ENCODE measurements around the gene PPIF. TPM values are rescaled to one million over a fixed set of nuclear protein-coding genes. Genes with fewer than 3 reads are reported as not detected.

PPIF gene
- total RNA-seq, 4 donors from 2014 or later: 40.2 to 141 (median 56.6) TPM

DNA sequence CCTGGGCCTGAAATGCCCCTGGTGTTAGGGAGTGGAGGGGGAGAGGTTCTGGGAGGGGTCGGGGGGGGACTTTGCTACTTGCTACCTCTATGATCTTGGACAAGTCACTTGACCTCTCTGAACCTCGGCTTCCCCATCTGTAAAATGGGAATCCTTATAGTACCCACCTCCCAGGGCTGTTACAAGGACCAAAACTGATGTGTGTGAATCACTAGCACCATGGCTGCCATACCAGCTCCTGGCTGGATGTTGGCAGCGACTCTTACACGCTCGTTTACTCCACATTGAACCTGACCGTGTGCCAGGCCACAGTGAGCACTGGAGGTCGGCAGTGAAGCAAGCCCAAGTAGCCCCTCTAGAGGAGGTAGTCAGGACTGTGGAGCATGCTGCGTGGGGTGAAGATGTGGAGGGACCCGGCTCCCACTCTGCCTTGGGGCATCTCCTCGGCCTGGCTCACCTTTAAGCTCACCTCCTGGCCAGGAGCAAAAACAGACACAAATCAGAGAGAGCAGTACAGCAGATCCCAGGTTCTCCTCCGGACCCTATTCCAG is 28.9 kb downstream of the PPIF start:
- DNase-seq: no peak
- intact Hi-C loops (cut with DNase I): no loop called here
- H3K27me3 ChIP-seq: no peaks in the 10 kb centered on the region
- H3K9me3 ChIP-seq: no peaks in the 10 kb centered on the region
- H3K27ac ChIP-seq: no peak overlapping the region
- no peaks in the 10 kb centered on the region for H3K36me3 ChIP-seq
- no peak overlapping the region for H3K4me3 ChIP-seq
- 83 to 87% methylated on average over 5 to 7 of the region's 11 CpGs for WGBS, 2 donors
- peaks cover 3 to 37% (median 28%) of the 10 kb centered on the region in 3 donors for H3K4me1 ChIP-seq
- TF ChIP-seq, protein P1, sequence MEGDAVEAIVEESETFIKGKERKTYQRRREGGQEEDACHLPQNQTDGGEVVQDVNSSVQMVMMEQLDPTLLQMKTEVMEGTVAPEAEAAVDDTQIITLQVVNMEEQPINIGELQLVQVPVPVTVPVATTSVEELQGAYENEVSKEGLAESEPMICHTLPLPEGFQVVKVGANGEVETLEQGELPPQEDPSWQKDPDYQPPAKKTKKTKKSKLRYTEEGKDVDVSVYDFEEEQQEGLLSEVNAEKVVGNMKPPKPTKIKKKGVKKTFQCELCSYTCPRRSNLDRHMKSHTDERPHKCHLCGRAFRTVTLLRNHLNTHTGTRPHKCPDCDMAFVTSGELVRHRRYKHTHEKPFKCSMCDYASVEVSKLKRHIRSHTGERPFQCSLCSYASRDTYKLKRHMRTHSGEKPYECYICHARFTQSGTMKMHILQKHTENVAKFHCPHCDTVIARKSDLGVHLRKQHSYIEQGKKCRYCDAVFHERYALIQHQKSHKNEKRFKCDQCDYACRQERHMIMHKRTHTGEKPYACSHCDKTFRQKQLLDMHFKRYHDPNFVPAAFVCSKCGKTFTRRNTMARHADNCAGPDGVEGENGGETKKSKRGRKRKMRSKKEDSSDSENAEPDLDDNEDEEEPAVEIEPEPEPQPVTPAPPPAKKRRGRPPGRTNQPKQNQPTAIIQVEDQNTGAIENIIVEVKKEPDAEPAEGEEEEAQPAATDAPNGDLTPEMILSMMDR (IDR thresholded peaks at IDR 0.05): no peak
- no peak for TF ChIP-seq POLR2A (IDR thresholded peaks at IDR 0.05)

DNA sequence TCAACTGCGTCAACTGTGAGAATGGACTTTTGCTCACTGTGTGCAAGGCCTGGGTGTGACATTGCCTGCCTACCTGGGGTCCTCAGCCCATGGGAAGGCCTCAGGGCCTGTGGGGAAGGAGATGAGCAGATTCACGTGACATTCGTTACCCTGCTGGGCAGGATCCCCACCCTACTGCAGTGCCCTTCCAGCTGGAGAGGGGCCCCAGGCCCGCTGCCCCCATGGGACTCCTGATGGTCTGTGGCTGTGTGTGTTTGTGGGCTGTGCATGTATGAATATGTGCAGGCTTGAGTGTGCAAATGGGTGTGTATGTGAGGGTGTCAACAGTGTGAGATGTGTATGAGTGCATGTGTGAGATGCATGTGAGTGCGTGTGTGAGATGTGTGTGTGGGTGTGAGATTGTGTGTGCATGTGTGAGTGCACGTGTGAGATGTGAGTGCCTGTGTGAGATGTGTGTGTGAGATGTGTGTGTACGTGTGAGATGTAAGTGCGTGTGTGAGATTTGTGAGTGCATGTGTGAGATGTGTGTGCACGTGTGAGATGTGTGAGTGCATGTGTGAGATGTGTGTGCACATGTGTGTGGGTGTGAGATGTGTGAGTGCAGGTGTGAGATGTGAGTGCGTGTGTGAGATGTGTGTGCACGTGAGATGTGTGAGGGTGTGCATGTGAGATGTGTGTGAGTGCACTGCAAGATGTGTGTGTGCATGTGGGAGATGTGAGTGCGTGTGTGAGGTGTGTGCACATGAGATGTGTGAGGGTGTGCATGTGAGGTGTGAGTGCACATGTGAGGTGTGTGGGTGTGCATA is 29.7 kb downstream of the PPIF start:
- H3K9me3 ChIP-seq: no peaks in the 10 kb centered on the region
- WGBS, 2 donors: 85 to 92% methylated on average over 9 to 11 of the region's 12 CpGs
- no peak overlapping the region for H3K4me3 ChIP-seq
- H3K36me3 ChIP-seq: no peaks in the 10 kb centered on the region
- no peak for TF ChIP-seq POLR2A (IDR thresholded peaks at IDR 0.05)
- TF ChIP-seq, protein P1 (IDR thresholded peaks at IDR 0.05): no peak
- H3K4me1 ChIP-seq: peaks cover 6 to 45% (median 36%) of the 10 kb centered on the region in 3 donors
- no peak overlapping the region for H3K27ac ChIP-seq
- H3K27me3 ChIP-seq: no peaks in the 10 kb centered on the region
- no peak for DNase-seq
- intact Hi-C loops (cut with DNase I): no loop called here

DNA sequence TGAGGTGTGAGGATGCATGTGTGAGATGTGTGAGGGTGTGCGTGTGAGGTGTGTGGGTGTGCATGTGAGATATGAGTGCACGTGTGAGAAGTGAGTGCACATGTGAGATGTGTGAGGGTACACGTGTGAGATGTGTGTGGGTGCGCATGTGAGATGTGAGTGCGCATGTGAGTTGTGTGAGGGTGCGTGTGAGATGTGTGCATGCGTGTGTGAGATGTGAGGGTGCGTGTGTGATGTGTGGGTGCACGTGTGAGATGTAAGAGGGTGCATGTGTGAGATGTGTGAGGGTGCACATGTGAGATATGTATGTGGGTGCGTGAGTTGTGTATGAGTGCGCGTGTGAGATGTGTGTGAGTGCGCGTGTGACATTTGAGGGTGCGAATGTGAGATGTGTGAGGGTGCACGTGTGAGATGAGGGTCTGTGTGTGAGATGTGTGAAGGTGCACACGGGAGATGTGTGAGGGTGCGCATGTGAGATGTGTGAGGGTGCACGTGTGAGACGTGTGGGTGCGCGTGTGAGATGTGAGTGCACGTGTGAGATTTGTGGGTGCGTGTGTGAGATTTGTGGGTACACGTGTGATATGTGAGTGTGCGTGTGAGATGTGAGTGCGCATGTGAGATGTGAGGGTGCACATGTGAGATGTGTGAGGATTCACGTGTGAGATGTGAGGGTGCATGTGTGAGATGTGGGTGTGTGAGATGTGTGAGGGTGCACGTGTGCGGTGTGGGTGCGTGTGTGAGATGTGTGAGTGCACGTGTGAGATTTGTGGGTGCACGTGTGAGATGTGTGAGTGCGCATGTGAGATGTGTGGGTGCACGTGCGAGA is 30.5 kb downstream of the PPIF start:
- Histone ChIP-seq H3K27me3 (no peaks in the 10 kb centered on the region), H3K36me3 (no peaks in the 10 kb centered on the region), H3K27ac (no peak overlapping the region), H3K4me3 (no peak overlapping the region), H3K4me1 (peaks cover 6 to 53% (median 40%) of the 10 kb centered on the region in 3 donors), H3K9me3 (no peaks in the 10 kb centered on the region)
- intact Hi-C loops (cut with DNase I): no loop called here
- 87 to 91% methylated on average over 36 of the region's 36 CpGs for WGBS, 2 donors
- TF ChIP-seq, protein P1 (IDR thresholded peaks at IDR 0.05): no peak
- TF ChIP-seq POLR2A (IDR thresholded peaks at IDR 0.05): no peak
- DNase-seq: no peak

DNA sequence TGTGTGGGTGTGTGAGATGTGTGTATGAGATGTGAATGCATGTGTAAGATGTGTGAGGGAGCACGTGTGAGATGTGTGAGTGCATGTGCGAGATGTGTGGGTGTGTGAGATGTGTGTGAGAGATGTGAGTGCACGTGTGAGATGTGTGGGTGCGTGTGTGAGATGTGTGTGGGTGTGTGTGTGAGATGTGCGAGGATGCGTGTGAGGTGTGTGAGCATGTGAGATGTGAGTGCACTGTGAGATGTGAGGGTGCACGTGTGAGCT is 31.0 kb downstream of the PPIF start:
- no peak overlapping the region for H3K4me3 ChIP-seq
- no peak for TF ChIP-seq POLR2A (IDR thresholded peaks at IDR 0.05)
- TF ChIP-seq, protein P1 (IDR thresholded peaks at IDR 0.05): no peak
- no peak for DNase-seq
- WGBS, 2 donors: 86 to 87% methylated on average over 7 of the region's 7 CpGs
- no peaks in the 10 kb centered on the region for H3K36me3 ChIP-seq
- intact Hi-C loops (cut with DNase I): no loop called here
- no peak overlapping the region for H3K27ac ChIP-seq
- H3K27me3 ChIP-seq: no peaks in the 10 kb centered on the region
- peaks cover 6 to 53% (median 40%) of the 10 kb centered on the region in 3 donors for H3K4me1 ChIP-seq
- no peaks in the 10 kb centered on the region for H3K9me3 ChIP-seq

Data from esophagus squamous epithelium (tissue), 5 donors.